ENCODE results near the gene WFDC11.

DNA sequence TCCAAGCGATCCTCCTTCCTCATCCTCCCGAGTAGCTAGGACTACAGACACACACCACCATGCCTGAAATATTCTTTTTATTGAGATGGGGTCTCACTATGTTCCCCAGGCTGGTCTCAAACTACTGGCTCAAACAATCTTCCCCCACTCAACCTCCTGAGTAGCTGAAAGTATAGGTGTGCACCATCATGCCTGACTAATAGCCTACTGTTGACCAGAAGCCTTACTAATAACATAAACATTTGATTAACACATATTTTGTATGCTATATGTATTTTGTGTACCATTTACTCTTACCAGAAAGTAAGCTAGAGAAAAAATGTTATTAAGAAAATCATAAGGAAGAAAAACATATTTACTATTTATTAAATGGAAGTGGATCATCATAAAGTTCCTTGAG lies 52.4 kb downstream of the WFDC11 start:
- TF ChIP-seq CTCF (conservative IDR thresholded peaks at IDR 0.05) (no peak), ZFX (IDR thresholded peaks at IDR 0.05) (no peak)
